ENCODE results near the gene DIP2B. TPM values are rescaled to one million over a fixed set of nuclear protein-coding genes. Genes with fewer than 3 reads are reported as not detected.

The DIP2B gene
- total RNA-seq, 1 experiment from 2014 or later: 26.1 TPM

DNA sequence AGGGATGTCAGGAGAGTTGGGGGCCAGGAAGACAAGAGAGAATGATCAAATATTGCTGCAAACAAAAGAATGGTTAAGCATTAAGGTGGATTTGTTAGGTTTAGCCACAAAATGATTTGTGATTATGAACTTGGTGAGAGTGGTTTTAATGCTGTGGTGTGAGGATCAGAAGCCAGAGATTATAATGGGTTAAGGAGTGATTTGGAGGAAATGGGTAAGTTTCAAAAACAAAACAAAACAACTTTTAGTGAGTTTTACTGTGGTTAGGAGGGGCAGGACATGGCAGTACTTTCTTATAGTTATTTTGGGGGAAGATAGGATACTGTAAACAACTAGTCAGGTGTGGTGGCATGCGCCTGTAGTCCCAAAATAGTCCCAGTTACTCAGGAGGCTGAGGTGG lies 24.0 kb downstream of the DIP2B start:
- Mint-ChIP-seq H3K4me3 (no peak overlapping the region), H3K9me3 (no peaks in the 10 kb centered on the region), H3K4me1 (peaks cover 24% of the 10 kb centered on the region), H3K27ac (peak overlapping the region; percentile 54; the same call in 1 of the 2 replicates), H3K36me3 (no peaks in the 10 kb centered on the region), H3K27me3 (ENCODE audit: low read depth) (no peaks in the 10 kb centered on the region)
- ChIA-PET CTCF (no interaction called here), POLR2A (no interaction called here)
- ATAC-seq (no peak), DNase-seq (ENCODE audit: low spot score) (no peak)
- no peak for TF ChIP-seq ELF4 (CRISPR knock-in tag; IDR thresholded peaks at IDR 0.05; ENCODE audit: low read depth)
- no peak for TF ChIP-seq ETV6 (CRISPR knock-in tag; IDR thresholded peaks at IDR 0.05)
- TF ChIP-seq, protein P1, sequence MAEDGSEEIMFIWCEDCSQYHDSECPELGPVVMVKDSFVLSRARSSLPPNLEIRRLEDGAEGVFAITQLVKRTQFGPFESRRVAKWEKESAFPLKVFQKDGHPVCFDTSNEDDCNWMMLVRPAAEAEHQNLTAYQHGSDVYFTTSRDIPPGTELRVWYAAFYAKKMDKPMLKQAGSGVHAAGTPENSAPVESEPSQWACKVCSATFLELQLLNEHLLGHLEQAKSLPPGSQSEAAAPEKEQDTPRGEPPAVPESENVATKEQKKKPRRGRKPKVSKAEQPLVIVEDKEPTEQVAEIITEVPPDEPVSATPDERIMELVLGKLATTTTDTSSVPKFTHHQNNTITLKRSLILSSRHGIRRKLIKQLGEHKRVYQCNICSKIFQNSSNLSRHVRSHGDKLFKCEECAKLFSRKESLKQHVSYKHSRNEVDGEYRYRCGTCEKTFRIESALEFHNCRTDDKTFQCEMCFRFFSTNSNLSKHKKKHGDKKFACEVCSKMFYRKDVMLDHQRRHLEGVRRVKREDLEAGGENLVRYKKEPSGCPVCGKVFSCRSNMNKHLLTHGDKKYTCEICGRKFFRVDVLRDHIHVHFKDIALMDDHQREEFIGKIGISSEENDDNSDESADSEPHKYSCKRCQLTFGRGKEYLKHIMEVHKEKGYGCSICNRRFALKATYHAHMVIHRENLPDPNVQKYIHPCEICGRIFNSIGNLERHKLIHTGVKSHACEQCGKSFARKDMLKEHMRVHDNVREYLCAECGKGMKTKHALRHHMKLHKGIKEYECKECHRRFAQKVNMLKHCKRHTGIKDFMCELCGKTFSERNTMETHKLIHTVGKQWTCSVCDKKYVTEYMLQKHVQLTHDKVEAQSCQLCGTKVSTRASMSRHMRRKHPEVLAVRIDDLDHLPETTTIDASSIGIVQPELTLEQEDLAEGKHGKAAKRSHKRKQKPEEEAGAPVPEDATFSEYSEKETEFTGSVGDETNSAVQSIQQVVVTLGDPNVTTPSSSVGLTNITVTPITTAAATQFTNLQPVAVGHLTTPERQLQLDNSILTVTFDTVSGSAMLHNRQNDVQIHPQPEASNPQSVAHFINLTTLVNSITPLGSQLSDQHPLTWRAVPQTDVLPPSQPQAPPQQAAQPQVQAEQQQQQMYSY (CRISPR knock-in tag; IDR thresholded peaks at IDR 0.05): no peak
- TF ChIP-seq GABPB1 (CRISPR knock-in tag; IDR thresholded peaks at IDR 0.05): no peak
- no peak for TF ChIP-seq ZNF263 (CRISPR knock-in tag; IDR thresholded peaks at IDR 0.05; ENCODE audit: low read depth)
- TF ChIP-seq, protein P2, sequence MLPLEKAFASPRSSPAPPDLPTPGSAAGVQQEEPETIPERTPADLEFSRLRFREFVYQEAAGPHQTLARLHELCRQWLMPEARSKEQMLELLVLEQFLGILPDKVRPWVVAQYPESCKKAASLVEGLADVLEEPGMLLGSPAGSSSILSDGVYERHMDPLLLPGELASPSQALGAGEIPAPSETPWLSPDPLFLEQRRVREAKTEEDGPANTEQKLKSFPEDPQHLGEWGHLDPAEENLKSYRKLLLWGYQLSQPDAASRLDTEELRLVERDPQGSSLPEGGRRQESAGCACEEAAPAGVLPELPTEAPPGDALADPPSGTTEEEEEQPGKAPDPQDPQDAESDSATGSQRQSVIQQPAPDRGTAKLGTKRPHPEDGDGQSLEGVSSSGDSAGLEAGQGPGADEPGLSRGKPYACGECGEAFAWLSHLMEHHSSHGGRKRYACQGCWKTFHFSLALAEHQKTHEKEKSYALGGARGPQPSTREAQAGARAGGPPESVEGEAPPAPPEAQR (CRISPR knock-in tag; IDR thresholded peaks at IDR 0.05): no peak
- no peak for TF ChIP-seq TEAD4 (CRISPR knock-in tag; IDR thresholded peaks at IDR 0.05)
- no peak for TF ChIP-seq NFATC4 (CRISPR knock-in tag; IDR thresholded peaks at IDR 0.05)
- no peak for TF ChIP-seq CBFB (CRISPR knock-in tag; IDR thresholded peaks at IDR 0.05; ENCODE audit: low read depth)
- no peak for TF ChIP-seq CREB1 (CRISPR knock-in tag; IDR thresholded peaks at IDR 0.05)
- TF ChIP-seq ZNF416 (CRISPR knock-in tag; IDR thresholded peaks at IDR 0.05): no peak
- TF ChIP-seq SMAD3 (CRISPR knock-in tag; IDR thresholded peaks at IDR 0.05; ENCODE audit: borderline replicate concordance): no peak
- TF ChIP-seq, protein P3, sequence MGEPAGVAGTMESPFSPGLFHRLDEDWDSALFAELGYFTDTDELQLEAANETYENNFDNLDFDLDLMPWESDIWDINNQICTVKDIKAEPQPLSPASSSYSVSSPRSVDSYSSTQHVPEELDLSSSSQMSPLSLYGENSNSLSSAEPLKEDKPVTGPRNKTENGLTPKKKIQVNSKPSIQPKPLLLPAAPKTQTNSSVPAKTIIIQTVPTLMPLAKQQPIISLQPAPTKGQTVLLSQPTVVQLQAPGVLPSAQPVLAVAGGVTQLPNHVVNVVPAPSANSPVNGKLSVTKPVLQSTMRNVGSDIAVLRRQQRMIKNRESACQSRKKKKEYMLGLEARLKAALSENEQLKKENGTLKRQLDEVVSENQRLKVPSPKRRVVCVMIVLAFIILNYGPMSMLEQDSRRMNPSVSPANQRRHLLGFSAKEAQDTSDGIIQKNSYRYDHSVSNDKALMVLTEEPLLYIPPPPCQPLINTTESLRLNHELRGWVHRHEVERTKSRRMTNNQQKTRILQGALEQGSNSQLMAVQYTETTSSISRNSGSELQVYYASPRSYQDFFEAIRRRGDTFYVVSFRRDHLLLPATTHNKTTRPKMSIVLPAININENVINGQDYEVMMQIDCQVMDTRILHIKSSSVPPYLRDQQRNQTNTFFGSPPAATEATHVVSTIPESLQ (CRISPR knock-in tag; IDR thresholded peaks at IDR 0.05): no peak
- no peak for TF ChIP-seq MYBL2 (CRISPR knock-in tag; IDR thresholded peaks at IDR 0.05)
- no peak for TF ChIP-seq ZBTB21 (CRISPR knock-in tag; IDR thresholded peaks at IDR 0.05; ENCODE audit: borderline replicate concordance)
- no peak for TF ChIP-seq RELA (CRISPR knock-in tag; IDR thresholded peaks at IDR 0.05; ENCODE audit: borderline replicate concordance)
- TF ChIP-seq, protein P4, sequence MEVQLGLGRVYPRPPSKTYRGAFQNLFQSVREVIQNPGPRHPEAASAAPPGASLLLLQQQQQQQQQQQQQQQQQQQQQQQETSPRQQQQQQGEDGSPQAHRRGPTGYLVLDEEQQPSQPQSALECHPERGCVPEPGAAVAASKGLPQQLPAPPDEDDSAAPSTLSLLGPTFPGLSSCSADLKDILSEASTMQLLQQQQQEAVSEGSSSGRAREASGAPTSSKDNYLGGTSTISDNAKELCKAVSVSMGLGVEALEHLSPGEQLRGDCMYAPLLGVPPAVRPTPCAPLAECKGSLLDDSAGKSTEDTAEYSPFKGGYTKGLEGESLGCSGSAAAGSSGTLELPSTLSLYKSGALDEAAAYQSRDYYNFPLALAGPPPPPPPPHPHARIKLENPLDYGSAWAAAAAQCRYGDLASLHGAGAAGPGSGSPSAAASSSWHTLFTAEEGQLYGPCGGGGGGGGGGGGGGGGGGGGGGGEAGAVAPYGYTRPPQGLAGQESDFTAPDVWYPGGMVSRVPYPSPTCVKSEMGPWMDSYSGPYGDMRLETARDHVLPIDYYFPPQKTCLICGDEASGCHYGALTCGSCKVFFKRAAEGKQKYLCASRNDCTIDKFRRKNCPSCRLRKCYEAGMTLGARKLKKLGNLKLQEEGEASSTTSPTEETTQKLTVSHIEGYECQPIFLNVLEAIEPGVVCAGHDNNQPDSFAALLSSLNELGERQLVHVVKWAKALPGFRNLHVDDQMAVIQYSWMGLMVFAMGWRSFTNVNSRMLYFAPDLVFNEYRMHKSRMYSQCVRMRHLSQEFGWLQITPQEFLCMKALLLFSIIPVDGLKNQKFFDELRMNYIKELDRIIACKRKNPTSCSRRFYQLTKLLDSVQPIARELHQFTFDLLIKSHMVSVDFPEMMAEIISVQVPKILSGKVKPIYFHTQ (CRISPR knock-in tag; IDR thresholded peaks at IDR 0.05): no peak
- TF ChIP-seq, protein P5, sequence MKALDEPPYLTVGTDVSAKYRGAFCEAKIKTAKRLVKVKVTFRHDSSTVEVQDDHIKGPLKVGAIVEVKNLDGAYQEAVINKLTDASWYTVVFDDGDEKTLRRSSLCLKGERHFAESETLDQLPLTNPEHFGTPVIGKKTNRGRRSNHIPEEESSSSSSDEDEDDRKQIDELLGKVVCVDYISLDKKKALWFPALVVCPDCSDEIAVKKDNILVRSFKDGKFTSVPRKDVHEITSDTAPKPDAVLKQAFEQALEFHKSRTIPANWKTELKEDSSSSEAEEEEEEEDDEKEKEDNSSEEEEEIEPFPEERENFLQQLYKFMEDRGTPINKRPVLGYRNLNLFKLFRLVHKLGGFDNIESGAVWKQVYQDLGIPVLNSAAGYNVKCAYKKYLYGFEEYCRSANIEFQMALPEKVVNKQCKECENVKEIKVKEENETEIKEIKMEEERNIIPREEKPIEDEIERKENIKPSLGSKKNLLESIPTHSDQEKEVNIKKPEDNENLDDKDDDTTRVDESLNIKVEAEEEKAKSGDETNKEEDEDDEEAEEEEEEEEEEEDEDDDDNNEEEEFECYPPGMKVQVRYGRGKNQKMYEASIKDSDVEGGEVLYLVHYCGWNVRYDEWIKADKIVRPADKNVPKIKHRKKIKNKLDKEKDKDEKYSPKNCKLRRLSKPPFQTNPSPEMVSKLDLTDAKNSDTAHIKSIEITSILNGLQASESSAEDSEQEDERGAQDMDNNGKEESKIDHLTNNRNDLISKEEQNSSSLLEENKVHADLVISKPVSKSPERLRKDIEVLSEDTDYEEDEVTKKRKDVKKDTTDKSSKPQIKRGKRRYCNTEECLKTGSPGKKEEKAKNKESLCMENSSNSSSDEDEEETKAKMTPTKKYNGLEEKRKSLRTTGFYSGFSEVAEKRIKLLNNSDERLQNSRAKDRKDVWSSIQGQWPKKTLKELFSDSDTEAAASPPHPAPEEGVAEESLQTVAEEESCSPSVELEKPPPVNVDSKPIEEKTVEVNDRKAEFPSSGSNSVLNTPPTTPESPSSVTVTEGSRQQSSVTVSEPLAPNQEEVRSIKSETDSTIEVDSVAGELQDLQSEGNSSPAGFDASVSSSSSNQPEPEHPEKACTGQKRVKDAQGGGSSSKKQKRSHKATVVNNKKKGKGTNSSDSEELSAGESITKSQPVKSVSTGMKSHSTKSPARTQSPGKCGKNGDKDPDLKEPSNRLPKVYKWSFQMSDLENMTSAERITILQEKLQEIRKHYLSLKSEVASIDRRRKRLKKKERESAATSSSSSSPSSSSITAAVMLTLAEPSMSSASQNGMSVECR (CRISPR knock-in tag; IDR thresholded peaks at IDR 0.05; ENCODE audit: borderline replicate concordance): no peak
- no peak for TF ChIP-seq ZNF219 (CRISPR knock-in tag; IDR thresholded peaks at IDR 0.05; ENCODE audit: borderline replicate concordance)
